HepG2 (cell line): ENCODE results near the gene MTARC1. TPM values are rescaled to one million over a fixed set of nuclear protein-coding genes. Genes with fewer than 3 reads are reported as not detected.

ENCODE experiments used
- DNMT1 ChIP-seq: sonication (generic); formaldehyde crosslinking; IDR thresholded peaks from 2 replicates; pipeline ENCODE4 v1.5.1; 2020; ENCODE audit warnings: mild to moderate bottlenecking, missing genetic modification reagents
- FOSL2 ChIP-seq: sonication (generic); formaldehyde crosslinking; IDR thresholded peaks from 2 replicates; pipeline ENCODE4 v1.4.0; 2020; ENCODE audit warnings: missing genetic modification reagents
- GATAD1 ChIP-seq: IDR thresholded peaks from 2 replicates; pipeline ENCODE4 v1.6.1; 2016; ENCODE audit warnings: missing genetic modification reagents, missing compliant biosample characterization
- GATAD2A ChIP-seq: IDR thresholded peaks from 2 replicates; pipeline ENCODE4 v1.6.1; 2016
- IRX3 ChIP-seq: sonication (generic); formaldehyde crosslinking; IDR thresholded peaks from 2 replicates; pipeline ENCODE4 v1.8.1; 2023; ENCODE audit warnings: mild to moderate bottlenecking, low read depth, missing genetic modification reagents, borderline replicate concordance
- MBNL3 ChIP-seq: fragments of 250-450 bp; sonication (Bioruptor Pico); conservative IDR thresholded peaks from 2 replicates; pipeline ENCODE4 v1.8.0; 2022; ENCODE audit warnings: mild to moderate bottlenecking, inconsistent platforms
- MTA1 ChIP-seq: sonication (generic); formaldehyde crosslinking; IDR thresholded peaks from 2 replicates; pipeline ENCODE4 v1.4.0; 2020; ENCODE audit warnings: missing genetic modification reagents, mild to moderate bottlenecking, borderline replicate concordance
- POGZ ChIP-seq: sonication (generic); formaldehyde crosslinking; IDR thresholded peaks from 2 replicates; pipeline ENCODE4 v1.4.0; 2020; ENCODE audit warnings: mild to moderate bottlenecking, missing genetic modification reagents
- RCOR2 ChIP-seq: IDR thresholded peaks from 2 replicates; pipeline ENCODE4 v1.6.1; 2016; ENCODE audit warnings: missing biosample characterization, missing genetic modification reagents
- SKI ChIP-seq: fragments of 450-650 bp; IDR thresholded peaks from one replicate; pipeline ENCODE4 v1.6.1; 2018; ENCODE audit warnings: mild to moderate bottlenecking; ENCODE audit not compliant: partially characterized antibody
- SMYD3 ChIP-seq: sonication (generic); formaldehyde crosslinking; IDR thresholded peaks from 2 replicates; pipeline ENCODE4 v1.8.1; 2023; ENCODE audit warnings: mild to moderate bottlenecking, missing genetic modification reagents
- SP4 ChIP-seq: sonication (generic); formaldehyde crosslinking; IDR thresholded peaks from 2 replicates; pipeline ENCODE4 v1.8.1; 2023; ENCODE audit warnings: mild to moderate bottlenecking, missing genetic modification reagents
- TBX2 ChIP-seq: sonication (generic); formaldehyde crosslinking; IDR thresholded peaks from 2 replicates; pipeline ENCODE4 v1.5.0; 2020; ENCODE audit warnings: missing genetic modification reagents, mild to moderate bottlenecking, borderline replicate concordance
- TEAD3 ChIP-seq: optimal IDR thresholded peaks from 2 replicates; pipeline ENCODE3; 2016; ENCODE audit warnings: borderline replicate concordance
- TFDP2 ChIP-seq: sonication (generic); formaldehyde crosslinking; IDR thresholded peaks from 2 replicates; pipeline ENCODE4 v1.4.0; 2020; ENCODE audit warnings: missing genetic modification reagents
- TGIF2 ChIP-seq: IDR thresholded peaks from 2 replicates; pipeline ENCODE4 v1.6.1; 2016; ENCODE audit warnings: control low read depth, missing compliant biosample characterization
- WIZ ChIP-seq: sonication (generic); formaldehyde crosslinking; IDR thresholded peaks from 2 replicates; pipeline ENCODE4 v1.5.1; 2020; ENCODE audit warnings: mild to moderate bottlenecking, missing genetic modification reagents
- XRCC5 ChIP-seq: fragments of 200-400 bp; formaldehyde crosslinking; optimal IDR thresholded peaks from 2 replicates; pipeline ENCODE3; 2017; ENCODE audit warnings: mild to moderate bottlenecking, low read length
- ZFY ChIP-seq: sonication (generic); formaldehyde crosslinking; IDR thresholded peaks from 2 replicates; pipeline ENCODE4 v1.4.0; 2020; ENCODE audit warnings: missing genetic modification reagents
- ZNF253 ChIP-seq: sonication (generic); formaldehyde crosslinking; IDR thresholded peaks from 2 replicates; pipeline ENCODE4 v1.8.0; 2022; ENCODE audit warnings: mild to moderate bottlenecking, missing genetic modification reagents, borderline replicate concordance
- ZNF629 ChIP-seq: sonication (generic); formaldehyde crosslinking; conservative IDR thresholded peaks from 2 replicates; pipeline ENCODE4 v1.5.0; 2020; ENCODE audit warnings: missing genetic modification reagents
- ZNF720 ChIP-seq: sonication (generic); formaldehyde crosslinking; IDR thresholded peaks from 2 replicates; pipeline ENCODE4 v1.4.0; 2020; ENCODE audit warnings: missing genetic modification reagents
- ZNF800 ChIP-seq: sonication (generic); formaldehyde crosslinking; IDR thresholded peaks from 2 replicates; pipeline ENCODE4 v1.4.0; 2020; ENCODE audit warnings: missing genetic modification reagents
- ZNF883 ChIP-seq: sonication (generic); formaldehyde crosslinking; IDR thresholded peaks from 2 replicates; pipeline ENCODE4 v1.5.1; 2020; ENCODE audit warnings: mild to moderate bottlenecking, missing genetic modification reagents; ENCODE audit errors: not compliant biosample characterization
- polyA plus RNA-seq, 8 experiments: library from polyadenylated mRNA; depleted of rRNA in 3 of 8; stranded (reverse) in 7 of 8; unstranded in 1 of 8; fragments of >200 nt; fragmentation: Illumina TruSeq in 4 of 8; extraction: Trizol in 4 of 8; gene quantifications; 2 replicates each; pipeline versions ENCODE4 v1.2.1 to v1.2.3, GENCODE V29; 2011 to 2016; ENCODE audit warnings: low read depth in 4 of 8, missing spikeins in 1 of 8, mixed read lengths in 1 of 8; ENCODE audit not compliant: insufficient read depth in 1 of 8
- total RNA-seq, 5 experiments: library from RNA; depleted of rRNA; stranded (reverse); fragments of >200 nt; fragmentation: Illumina TruSeq; extraction: Trizol; gene quantifications; 2 replicates each; pipeline ENCODE4 v1.2.3, GENCODE V29; 2016; ENCODE audit warnings: low read depth in 1 of 5
- TF ChIP-seq, protein P1 (sequence below): sonication (generic); formaldehyde crosslinking; IDR thresholded peaks from 2 replicates; pipeline ENCODE4 v1.4.0; 2020; ENCODE audit warnings: missing genetic modification reagents

The MTARC1 gene
- total and polyA plus RNA-seq, 2 of the 13 experiments (the other 11 are each of a cell fraction or from before 2014, with no cell fraction given) = 19.4 to 106 TPM

GRCh38 chr1:220748089-220748934, 38.4 kb upstream of the MTARC1 start, which contains the start of gene MTARC2 (continued):
- peak; percentile 55 for TF ChIP-seq SKI
- peak; percentile 35; the same call in 1 of the 2 replicates for TF ChIP-seq SP4
- TF ChIP-seq TEAD3 = peak; percentile 30
- peak; percentile 42; the same call in 1 of the 2 replicates for TF ChIP-seq GATAD1
- no peak for TF ChIP-seq ZNF720 (CRISPR knock-in tag)
- TF ChIP-seq FOSL2 (CRISPR knock-in tag) = peak; percentile 41; the same call in 1 of the 2 replicates
- peak; percentile 12 for TF ChIP-seq XRCC5
- TF ChIP-seq ZNF629 = no peak
- peak; percentile 54 for TF ChIP-seq TBX2 (CRISPR knock-in tag)
- TF ChIP-seq RCOR2 (CRISPR knock-in tag) = no peak
- peak; percentile 64 for TF ChIP-seq TFDP2 (CRISPR knock-in tag)
- TF ChIP-seq SMYD3 (CRISPR knock-in tag) = peak; percentile 70; the same call in 1 of the 2 replicates
- no peak; the same call in 1 of the 2 replicates for TF ChIP-seq ZNF800 (CRISPR knock-in tag)
- TF ChIP-seq ZFY (CRISPR knock-in tag) = peak; percentile 83
- peak; percentile 61; the same call in 1 of the 2 replicates for TF ChIP-seq MTA1 (CRISPR knock-in tag)
- 0 out of 2 replicates have a peak, but pooled peaks have one; percentile 81 for TF ChIP-seq ZNF253 (CRISPR knock-in tag)
- peak; percentile 2 for TF ChIP-seq ZNF883 (CRISPR knock-in tag)
- TF ChIP-seq DNMT1 = peak; percentile 70; the same call in 1 of the 2 replicates
- peak; percentile 67 for TF ChIP-seq IRX3
- TF ChIP-seq, protein P1, sequence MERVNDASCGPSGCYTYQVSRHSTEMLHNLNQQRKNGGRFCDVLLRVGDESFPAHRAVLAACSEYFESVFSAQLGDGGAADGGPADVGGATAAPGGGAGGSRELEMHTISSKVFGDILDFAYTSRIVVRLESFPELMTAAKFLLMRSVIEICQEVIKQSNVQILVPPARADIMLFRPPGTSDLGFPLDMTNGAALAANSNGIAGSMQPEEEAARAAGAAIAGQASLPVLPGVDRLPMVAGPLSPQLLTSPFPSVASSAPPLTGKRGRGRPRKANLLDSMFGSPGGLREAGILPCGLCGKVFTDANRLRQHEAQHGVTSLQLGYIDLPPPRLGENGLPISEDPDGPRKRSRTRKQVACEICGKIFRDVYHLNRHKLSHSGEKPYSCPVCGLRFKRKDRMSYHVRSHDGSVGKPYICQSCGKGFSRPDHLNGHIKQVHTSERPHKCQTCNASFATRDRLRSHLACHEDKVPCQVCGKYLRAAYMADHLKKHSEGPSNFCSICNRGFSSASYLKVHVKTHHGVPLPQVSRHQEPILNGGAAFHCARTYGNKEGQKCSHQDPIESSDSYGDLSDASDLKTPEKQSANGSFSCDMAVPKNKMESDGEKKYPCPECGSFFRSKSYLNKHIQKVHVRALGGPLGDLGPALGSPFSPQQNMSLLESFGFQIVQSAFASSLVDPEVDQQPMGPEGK (CRISPR knock-in tag) = peak; percentile 65
- no peak; the same call in 1 of the 2 replicates for TF ChIP-seq POGZ (CRISPR knock-in tag)
- TF ChIP-seq WIZ (CRISPR knock-in tag) = peak; percentile 75; the same call in 1 of the 2 replicates
- no peak for TF ChIP-seq MBNL3 (CRISPR knock-in tag)
- peak; percentile 85 for TF ChIP-seq GATAD2A (CRISPR knock-in tag)
- peak; percentile 36; the same call in 1 of the 2 replicates for TF ChIP-seq TGIF2 (CRISPR knock-in tag)
